GF-D8 (cell line): ENCODE results near the gene MKNK1.
A peak's percentile ranks its signal among the peaks of the same experiment; 100 is the strongest.

Experiments used
- DNase-seq: peaks from one replicate; lab custom pipeline; 2025; lab: John Stamatoyannopoulos, UW

The MKNK1 gene

GRCh38 chr1:46539972-46540371, 64.1 kb downstream of the MKNK1 start:
- DNase-seq = no peak

GRCh38 chr1:46538147-46538546, 65.9 kb downstream of the MKNK1 start:
- DNase-seq = no peak

- DNase-seq = no peak
These were observed 66.4 kb downstream of the MKNK1 start for GRCh38 chr1:46537651-46538050.

- no peak for DNase-seq
These were observed 67.5 kb downstream of the MKNK1 start for GRCh38 chr1:46536527-46536926.

GRCh38 chr1:46535063-46535462, 69.0 kb downstream of the MKNK1 start:
- no peak for DNase-seq

GRCh38 chr1:46533179-46533864, 70.7 kb downstream of the MKNK1 start:
- no peak for DNase-seq

GRCh38 chr1:46532498-46533178, 71.4 kb downstream of the MKNK1 start:
- DNase-seq = no peak

GRCh38 chr1:46532095-46532494, 72.0 kb downstream of the MKNK1 start:
- no peak for DNase-seq

GRCh38 chr1:46530791-46531409, 73.2 kb downstream of the MKNK1 start:
- DNase-seq = no peak

GRCh38 chr1:46530311-46530710, 73.8 kb downstream of the MKNK1 start:
- no peak for DNase-seq

- no peak for DNase-seq
These were observed 74.9 kb downstream of the MKNK1 start for GRCh38 chr1:46529031-46529630.

- DNase-seq = no peak
These were observed 75.6 kb downstream of the MKNK1 start for GRCh38 chr1:46528297-46528955.

GRCh38 chr1:46527474-46528296, 76.4 kb downstream of the MKNK1 start:
- DNase-seq = peak; percentile 17

- no peak for DNase-seq
These were observed 77.3 kb downstream of the MKNK1 start for GRCh38 chr1:46526691-46527291.

- DNase-seq = no peak
These were observed 77.9 kb downstream of the MKNK1 start for GRCh38 chr1:46526013-46526690.

- no peak for DNase-seq
These were observed 78.7 kb downstream of the MKNK1 start for GRCh38 chr1:46525253-46525983.

- no peak for DNase-seq
These were observed 79.2 kb downstream of the MKNK1 start for GRCh38 chr1:46524843-46525242.

GRCh38 chr1:46523496-46524353, 80.3 kb downstream of the MKNK1 start:
- DNase-seq = no peak

GRCh38 chr1:46522969-46523320, 81.1 kb downstream of the MKNK1 start:
- no peak for DNase-seq
